ENCODE data around the gene MT1X.

- TF ChIP-seq EZH2 (IDR thresholded peaks at IDR 0.05; ENCODE audit: borderline replicate concordance, low read depth, low read length, severe bottlenecking): no peak
- TF ChIP-seq CTCF (IDR thresholded peaks at IDR 0.05; ENCODE audit: borderline replicate concordance, extremely low read depth, low read length, poor library complexity, severe bottlenecking): no peak
Observed at GRCh38 chr16:56729735-56730662, 47.7 kb downstream of the MT1X start, which contains the start of gene NUP93.
